ENCODE results near the gene FAXC.

- TF ChIP-seq POU6F1 (CRISPR knock-in tag; IDR thresholded peaks at IDR 0.05; ENCODE audit: borderline replicate concordance, low read depth) = no peak
- TF ChIP-seq PATZ1 (CRISPR knock-in tag; IDR thresholded peaks at IDR 0.05; ENCODE audit: borderline replicate concordance) = no peak
- no peak for TF ChIP-seq ARNTL (CRISPR knock-in tag; IDR thresholded peaks at IDR 0.05; ENCODE audit: borderline replicate concordance, low read depth)
- no peak for TF ChIP-seq RARB (CRISPR knock-in tag; IDR thresholded peaks at IDR 0.05)
- no peak for TF ChIP-seq ZNF8 (CRISPR knock-in tag; IDR thresholded peaks at IDR 0.05)
- TF ChIP-seq CREB5 (CRISPR knock-in tag; IDR thresholded peaks at IDR 0.05; ENCODE audit: low read depth) = no peak
- TF ChIP-seq ZNF565 (CRISPR knock-in tag; conservative IDR thresholded peaks at IDR 0.05; ENCODE audit: low read depth) = no peak
- no peak for TF ChIP-seq ZC3H10 (CRISPR knock-in tag; IDR thresholded peaks at IDR 0.05)
- no peak for TF ChIP-seq ZNF70 (CRISPR knock-in tag; IDR thresholded peaks at IDR 0.05)
- no peak for TF ChIP-seq ESRRG (CRISPR knock-in tag; IDR thresholded peaks at IDR 0.05)
- TF ChIP-seq TOX (CRISPR knock-in tag; IDR thresholded peaks at IDR 0.05; ENCODE audit: borderline replicate concordance) = no peak
- TF ChIP-seq CSDC2 (CRISPR knock-in tag; IDR thresholded peaks at IDR 0.05) = no peak
- TF ChIP-seq TCF4 (CRISPR knock-in tag; IDR thresholded peaks at IDR 0.05; ENCODE audit: borderline replicate concordance) = no peak
- no peak for TF ChIP-seq SNAI2 (CRISPR knock-in tag; IDR thresholded peaks at IDR 0.05)
These were observed 14.8 kb downstream of the FAXC start for GRCh38 chr6:99334526-99335127.

Data from SK-N-SH treated with all-trans-retinoic acid at 6 μM for 48 hours (cell line).